IPS DF 6.9 (cell line): ENCODE results near the gene FNBP1L.

Source experiments
- DNase-seq: peaks from one replicate; pipeline ENCODE4 v3.0.0-alpha.2; 2013; ENCODE audit warnings: low read depth, low spot score
- H3K27ac ChIP-seq: one replicate; pipeline ENCODE4 v1.5.1; 2013; ENCODE audit warnings: low read length, control low read depth
- H3K27me3 ChIP-seq: 2 replicates; pipeline ENCODE4 v1.6.1; 2013; ENCODE audit warnings: mild to moderate bottlenecking, low read length; ENCODE audit not compliant: control insufficient read depth, insufficient read depth
- H3K36me3 ChIP-seq: 2 replicates; pipeline ENCODE4 v1.6.1; 2013; ENCODE audit warnings: low read length; ENCODE audit not compliant: control insufficient read depth, insufficient read depth
- H3K4me1 ChIP-seq: 2 replicates; pipeline ENCODE4 v1.6.1; 2013; ENCODE audit warnings: low read length; ENCODE audit not compliant: control insufficient read depth, insufficient read depth
- H3K4me3 ChIP-seq: 2 replicates; pipeline ENCODE4 v1.5.1; 2013; ENCODE audit warnings: mild to moderate bottlenecking, low read length
- H3K9me3 ChIP-seq: 2 replicates; pipeline ENCODE4 v1.6.1; 2013; ENCODE audit warnings: low read length, inconsistent platforms; ENCODE audit not compliant: control insufficient read depth, insufficient read depth
- WGBS: extraction: QIAGEN DNeasy Blood & Tissue Kit; methylation state at CpG from one replicate; pipeline ENCODE4 v1.1.7; 2013; ENCODE audit warnings: mixed read lengths, missing lambda C conversion rate; ENCODE audit not compliant: insufficient read length, insufficient coverage; 5-methylcytosine and 5-hydroxymethylcytosine counted together

FNBP1L gene

GRCh38 chr1:93565496-93566206, 117.7 kb downstream of the FNBP1L start:
- DNase-seq, result no peak
- Histone ChIP-seq H3K36me3 (no peaks in the 10 kb centered on the region), H3K4me3 (no peak overlapping the region), H3K27ac (no peak overlapping the region), H3K9me3 (no peaks in the 10 kb centered on the region), H3K4me1 (no peaks in the 10 kb centered on the region), H3K27me3 (no peaks in the 10 kb centered on the region)
- no CpG with 5 or more reads among the region's 4 CpGs for WGBS

GRCh38 chr1:93566227-93566626, 118.3 kb downstream of the FNBP1L start:
- no peak for DNase-seq
- WGBS, result no CpG with 5 or more reads among the region's 10 CpGs
- Histone ChIP-seq H3K27ac (no peak overlapping the region), H3K27me3 (no peaks in the 10 kb centered on the region), H3K4me3 (no peak overlapping the region), H3K4me1 (no peaks in the 10 kb centered on the region), H3K36me3 (no peaks in the 10 kb centered on the region), H3K9me3 (no peaks in the 10 kb centered on the region)

- no peaks in the 10 kb centered on the region for H3K27me3 ChIP-seq
- no peak overlapping the region for H3K4me3 ChIP-seq
- H3K36me3 ChIP-seq, result no peaks in the 10 kb centered on the region
- no peak overlapping the region for H3K27ac ChIP-seq
- no peak for DNase-seq
- no peaks in the 10 kb centered on the region for H3K4me1 ChIP-seq
- H3K9me3 ChIP-seq, result no peaks in the 10 kb centered on the region
- WGBS, result no CpG with 5 or more reads among the region's 15 CpGs
These were observed 119.5 kb downstream of the FNBP1L start for GRCh38 chr1:93567255-93567918.

- H3K27ac ChIP-seq, result no peak overlapping the region
- no peak overlapping the region for H3K4me3 ChIP-seq
- H3K36me3 ChIP-seq, result no peaks in the 10 kb centered on the region
- H3K4me1 ChIP-seq, result no peaks in the 10 kb centered on the region
- H3K9me3 ChIP-seq, result no peaks in the 10 kb centered on the region
- H3K27me3 ChIP-seq, result no peaks in the 10 kb centered on the region
- no peak for DNase-seq
- no CpG with 5 or more reads among the region's 2 CpGs for WGBS
These were observed 121.6 kb downstream of the FNBP1L start for GRCh38 chr1:93569489-93569888.

- Histone ChIP-seq H3K9me3 (no peaks in the 10 kb centered on the region), H3K27me3 (no peaks in the 10 kb centered on the region), H3K4me1 (no peaks in the 10 kb centered on the region), H3K36me3 (no peaks in the 10 kb centered on the region), H3K4me3 (no peak overlapping the region), H3K27ac (no peak overlapping the region)
- no CpG with 5 or more reads among the region's 12 CpGs for WGBS
- DNase-seq, result no peak
These were observed 123.8 kb downstream of the FNBP1L start for GRCh38 chr1:93571623-93572310.

- DNase-seq, result no peak
- Histone ChIP-seq H3K4me3 (no peak overlapping the region), H3K9me3 (no peaks in the 10 kb centered on the region), H3K27ac (no peak overlapping the region), H3K36me3 (no peaks in the 10 kb centered on the region), H3K27me3 (no peaks in the 10 kb centered on the region), H3K4me1 (no peaks in the 10 kb centered on the region)
- WGBS, result no CpG with 5 or more reads among the region's 1 CpG
These were observed 126.1 kb downstream of the FNBP1L start for GRCh38 chr1:93573940-93574469.

GRCh38 chr1:93574511-93574910, 126.6 kb downstream of the FNBP1L start:
- H3K36me3 ChIP-seq, result no peaks in the 10 kb centered on the region
- no peak overlapping the region for H3K4me3 ChIP-seq
- WGBS, result no CpG with 5 or more reads among the region's 7 CpGs

GRCh38 chr1:93574991-93575390, 127.1 kb downstream of the FNBP1L start:
- no CpG with 5 or more reads among the region's 6 CpGs for WGBS
- Histone ChIP-seq H3K27me3 (no peaks in the 10 kb centered on the region), H3K9me3 (no peaks in the 10 kb centered on the region), H3K36me3 (no peaks in the 10 kb centered on the region), H3K4me3 (no peak overlapping the region), H3K27ac (no peak overlapping the region), H3K4me1 (no peaks in the 10 kb centered on the region)
- DNase-seq, result no peak

More at GRCh38 chr1:93574511-93574910, 126.6 kb downstream of the FNBP1L start:
- no peak overlapping the region for H3K27ac ChIP-seq
- no peaks in the 10 kb centered on the region for H3K4me1 ChIP-seq
- H3K9me3 ChIP-seq, result no peaks in the 10 kb centered on the region
- no peak for DNase-seq
- H3K27me3 ChIP-seq, result no peaks in the 10 kb centered on the region

GRCh38 chr1:93575621-93576284, 127.8 kb downstream of the FNBP1L start:
- H3K4me1 ChIP-seq, result no peaks in the 10 kb centered on the region
- H3K9me3 ChIP-seq, result no peaks in the 10 kb centered on the region
- no peak for DNase-seq
- H3K4me3 ChIP-seq, result no peak overlapping the region
- no CpG with 5 or more reads among the region's 10 CpGs for WGBS
- H3K27ac ChIP-seq, result no peak overlapping the region
- H3K27me3 ChIP-seq, result no peaks in the 10 kb centered on the region
- H3K36me3 ChIP-seq, result no peaks in the 10 kb centered on the region

- Histone ChIP-seq H3K27me3 (no peaks in the 10 kb centered on the region), H3K9me3 (no peaks in the 10 kb centered on the region), H3K4me1 (no peaks in the 10 kb centered on the region), H3K4me3 (no peak overlapping the region), H3K27ac (no peak overlapping the region), H3K36me3 (no peaks in the 10 kb centered on the region)
- DNase-seq, result no peak
- WGBS, result no CpG with 5 or more reads among the region's 9 CpGs
These were observed 128.4 kb downstream of the FNBP1L start for GRCh38 chr1:93576346-93576745.
